ENCODE results near the gene OPCML.

Gene OPCML

GRCh38 chr11:132864811-132865576 is 667.3 kb downstream of the OPCML start:
- DNase-seq (ENCODE audit: low read depth in 1 of 2, low spot score in 1 of 2), result no peak

DNA sequence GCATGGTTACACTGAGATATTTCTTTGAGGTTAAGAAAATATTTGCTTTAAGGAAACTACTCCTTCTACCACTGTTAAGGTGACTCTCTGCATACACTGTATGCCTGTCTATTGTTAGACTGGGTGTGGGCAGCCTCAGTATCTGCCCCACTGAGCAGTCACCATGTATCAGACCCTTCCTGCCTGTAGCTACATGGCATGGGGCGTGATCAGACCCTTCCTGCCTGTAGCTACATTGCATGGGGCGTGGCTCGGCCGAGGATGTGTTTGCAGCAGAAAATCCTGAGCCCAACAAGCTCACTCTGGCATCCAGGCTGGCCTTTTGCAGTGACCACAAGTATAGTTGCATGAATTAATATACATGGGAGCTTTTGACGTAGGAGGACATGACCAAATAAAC is 669.4 kb downstream of the OPCML start:
- DNase-seq (ENCODE audit: low read depth in 1 of 2, low spot score in 1 of 2), result no peak

- DNase-seq (ENCODE audit: low read depth in 1 of 2, low spot score in 1 of 2), result no peak
These were observed 670.2 kb downstream of the OPCML start for GRCh38 chr11:132862137-132862536.

- DNase-seq (ENCODE audit: low read depth in 1 of 2, low spot score in 1 of 2), result no peak
These were observed 673.0 kb downstream of the OPCML start for GRCh38 chr11:132859306-132859705.

GRCh38 chr11:132858223-132858622 is 674.1 kb downstream of the OPCML start:
- no peak for DNase-seq (ENCODE audit: low read depth in 1 of 2, low spot score in 1 of 2)

DNA sequence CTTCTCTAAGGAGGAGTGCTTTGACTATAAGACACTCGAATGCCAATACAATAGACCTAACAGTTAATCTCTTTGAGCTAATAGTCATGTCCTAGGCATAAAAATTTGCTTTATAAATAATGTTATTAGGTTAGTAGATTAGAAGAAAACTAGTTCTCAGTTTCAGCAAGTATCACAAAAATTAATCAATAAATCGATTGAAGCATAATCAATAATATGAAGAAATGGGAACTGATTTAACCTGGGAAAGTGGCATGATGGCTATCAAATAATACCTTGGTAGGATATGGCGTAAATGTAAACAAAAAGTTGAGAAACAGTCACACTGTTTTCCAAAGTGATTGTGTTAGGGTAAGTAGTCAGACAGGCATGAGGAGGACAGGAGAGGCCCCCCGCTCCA is 676.3 kb downstream of the OPCML start:
- DNase-seq (ENCODE audit: low read depth in 1 of 2, low spot score in 1 of 2), result no peak

GRCh38 chr11:132855516-132855915 is 676.8 kb downstream of the OPCML start:
- DNase-seq (ENCODE audit: low read depth in 1 of 2, low spot score in 1 of 2), result no peak

- DNase-seq (ENCODE audit: low read depth in 1 of 2, low spot score in 1 of 2), result no peak
These were observed 678.4 kb downstream of the OPCML start for GRCh38 chr11:132853886-132854285.

DNA sequence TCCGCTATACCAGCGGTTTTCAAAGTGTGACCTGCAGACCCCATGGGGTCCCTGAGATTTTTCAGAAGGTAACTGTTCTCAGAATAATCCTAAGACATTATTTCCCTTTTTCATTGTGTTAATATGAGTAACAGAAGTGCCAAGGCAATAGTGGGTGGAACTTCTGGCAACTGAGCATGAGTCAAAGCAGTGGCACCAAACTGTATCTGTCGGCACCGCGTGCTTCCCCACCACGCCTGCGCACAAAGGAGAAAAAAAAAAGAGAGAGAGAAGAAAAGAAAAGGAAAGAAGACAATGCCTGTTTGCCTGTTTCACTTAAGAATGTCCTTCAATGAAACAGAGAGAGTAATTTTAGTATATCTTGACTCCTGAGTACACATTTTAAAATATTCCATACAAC is 679.9 kb downstream of the OPCML start:
- no peak for DNase-seq (ENCODE audit: low read depth in 1 of 2, low spot score in 1 of 2)

- DNase-seq (ENCODE audit: low read depth in 1 of 2, low spot score in 1 of 2), result no peak
These were observed 681.1 kb downstream of the OPCML start for GRCh38 chr11:132851247-132851646.

- DNase-seq (ENCODE audit: low read depth in 1 of 2, low spot score in 1 of 2), result no peak
These were observed 682.0 kb downstream of the OPCML start for GRCh38 chr11:132850266-132850665.

DNA sequence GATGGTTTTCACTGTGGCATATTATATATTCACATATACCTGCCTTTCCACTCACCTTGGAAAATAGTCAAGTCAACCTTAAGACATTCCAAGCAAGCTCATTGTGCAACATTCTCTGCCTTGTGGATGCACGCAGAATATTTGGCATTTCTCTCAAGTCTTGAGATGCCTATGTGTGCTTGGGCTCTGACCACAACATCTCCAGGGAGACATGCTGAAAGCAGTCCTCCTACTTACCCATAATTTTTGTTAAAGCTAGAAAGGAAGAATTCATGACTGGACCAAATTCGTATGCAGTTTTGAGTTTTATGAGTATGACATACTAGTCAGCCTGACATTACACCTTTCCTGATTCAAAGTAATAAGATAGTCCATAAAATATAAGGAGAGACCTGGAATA is 684.0 kb downstream of the OPCML start:
- DNase-seq (ENCODE audit: low read depth in 1 of 2, low spot score in 1 of 2), result no peak

GRCh38 chr11:132846075-132846474 is 686.2 kb downstream of the OPCML start:
- no peak for DNase-seq (ENCODE audit: low read depth in 1 of 2, low spot score in 1 of 2)

GRCh38 chr11:132844956-132845696 is 687.2 kb downstream of the OPCML start:
- no peak for DNase-seq (ENCODE audit: low read depth in 1 of 2, low spot score in 1 of 2)

DNA sequence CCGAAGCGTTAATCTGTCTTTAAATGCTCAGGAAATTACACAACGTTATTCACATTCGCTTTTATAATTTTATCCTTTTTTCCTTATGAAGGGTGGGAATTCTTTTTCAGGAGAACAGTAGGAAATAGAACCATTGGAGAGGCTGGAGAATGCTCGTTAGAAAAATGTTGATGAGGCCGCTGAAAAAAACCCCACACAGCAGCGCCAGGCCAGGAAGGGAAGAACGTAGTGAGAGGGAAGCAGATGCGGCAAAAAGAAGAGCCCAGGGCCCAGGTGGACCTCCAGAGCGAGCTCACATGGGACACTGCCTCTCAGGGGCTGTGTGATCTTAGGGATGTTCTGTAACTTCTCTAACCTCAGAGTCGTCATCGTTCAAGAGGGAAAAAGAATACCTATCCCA is 691.6 kb downstream of the OPCML start:
- DNase-seq (ENCODE audit: low read depth in 1 of 2, low spot score in 1 of 2), result no peak

DNA sequence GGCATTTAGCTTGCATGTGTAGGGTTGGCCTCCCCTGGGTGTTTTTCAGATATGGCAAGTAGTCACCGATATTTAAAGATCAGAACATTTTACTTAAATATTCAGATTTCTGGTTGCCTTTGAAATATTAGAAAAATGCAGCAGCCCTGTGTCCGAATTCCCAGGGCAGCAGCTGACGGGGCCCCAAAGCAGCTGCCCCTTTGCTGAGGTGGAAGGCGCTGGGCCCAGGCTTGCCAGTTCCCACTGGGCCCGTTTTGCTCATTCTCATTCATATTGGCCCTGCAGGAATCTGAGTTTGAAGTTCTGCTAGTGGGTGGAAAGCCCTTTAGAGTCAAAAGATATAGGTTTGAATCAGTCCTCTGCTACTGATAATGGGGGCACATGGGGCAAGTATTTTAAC is 692.1 kb downstream of the OPCML start:
- DNase-seq (ENCODE audit: low read depth in 1 of 2, low spot score in 1 of 2), result no peak

GRCh38 chr11:132839236-132839945 is 692.9 kb downstream of the OPCML start:
- DNase-seq (ENCODE audit: low read depth in 1 of 2, low spot score in 1 of 2), result no peak

DNA sequence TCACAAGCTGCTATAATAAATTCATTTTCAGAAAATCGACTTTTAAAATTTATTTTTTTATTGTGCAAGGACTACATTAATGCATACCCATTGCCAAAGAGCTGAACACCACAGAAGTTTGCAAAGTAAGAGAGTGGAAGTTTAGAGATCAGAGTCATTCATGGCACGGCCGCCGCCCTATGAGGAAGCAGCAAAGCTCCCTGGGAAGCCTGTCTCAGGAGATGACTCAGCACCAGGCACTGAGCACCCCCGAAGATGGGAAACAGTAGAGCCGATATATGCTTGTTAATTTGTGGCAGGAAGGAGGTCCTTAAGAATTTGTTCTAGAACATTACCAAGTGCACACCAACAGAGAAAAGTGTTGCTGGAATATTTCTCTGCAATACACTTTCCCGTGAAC is 693.7 kb downstream of the OPCML start:
- no peak for DNase-seq (ENCODE audit: low read depth in 1 of 2, low spot score in 1 of 2)

GRCh38 chr11:132831272-132831671 is 701.0 kb downstream of the OPCML start:
- DNase-seq (ENCODE audit: low read depth in 1 of 2, low spot score in 1 of 2), result no peak

GRCh38 chr11:132824642-132825041 is 707.7 kb downstream of the OPCML start:
- no peak for DNase-seq (ENCODE audit: low read depth in 1 of 2, low spot score in 1 of 2)

DNA sequence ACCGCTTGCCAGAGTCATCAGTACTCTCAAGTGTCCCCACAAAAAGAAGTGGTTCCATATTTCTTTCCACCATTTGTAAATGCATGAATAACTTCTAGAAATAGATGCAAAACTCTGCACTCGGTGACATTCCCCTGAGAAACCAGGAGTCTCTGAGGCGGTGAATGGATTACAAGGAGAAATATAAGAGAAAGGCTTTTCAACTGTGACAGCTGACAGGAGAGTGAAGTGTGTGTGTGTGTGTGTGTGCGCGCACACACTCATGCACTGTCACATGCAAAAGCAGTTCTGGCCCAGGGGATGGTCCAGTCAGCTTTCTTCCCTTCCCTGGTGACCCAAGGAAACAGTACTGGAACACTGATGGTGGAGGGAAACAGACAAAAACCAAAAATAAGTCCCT is 710.0 kb downstream of the OPCML start:
- no peak for DNase-seq (ENCODE audit: low read depth in 1 of 2, low spot score in 1 of 2)

DNA sequence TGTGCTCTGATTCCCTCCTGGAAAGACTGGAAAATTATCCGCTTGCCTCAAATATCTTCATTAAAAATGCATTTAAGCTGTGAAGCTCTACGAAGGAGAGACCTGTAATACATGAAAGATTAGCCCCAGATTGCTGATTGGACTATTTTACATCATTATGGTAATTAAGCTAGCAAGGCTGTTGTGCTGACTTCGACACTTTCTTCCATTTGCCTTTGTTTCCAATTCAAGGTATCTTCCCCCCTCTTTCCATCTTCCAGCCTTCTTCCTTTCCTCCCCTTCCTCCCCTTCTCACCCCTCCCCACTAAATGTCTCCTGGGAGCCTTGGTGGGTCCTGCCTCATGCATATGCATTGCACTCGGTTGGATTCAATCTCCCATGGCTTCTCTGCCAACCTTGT is 710.8 kb downstream of the OPCML start:
- no peak for DNase-seq (ENCODE audit: low read depth in 1 of 2, low spot score in 1 of 2)

Measured in activated CD4-positive, alpha-beta T cell treated with anti-CD3 and anti-CD28 coated beads, Interleukin-2, amount 50 U/mL, for 24 hours (primary cell).